NT2/D1 (cell line): Measurements from ENCODE around the gene HTT.
"Not testable (repeated sequence)": the region's sequence is repeated elsewhere in the genome, so short reads cannot be mapped to it uniquely, and the experiment has no call there.

ENCODE experiments used
- DNase-seq: peaks from one replicate; pipeline ENCODE4 v3.0.0-alpha.2; 2011; ENCODE audit warnings: low read depth, low spot score
- H3K27me3 ChIP-seq: 2 replicates; pipeline ENCODE4 v1.6.0; 2011; ENCODE audit warnings: mild to moderate bottlenecking; ENCODE audit not compliant: insufficient read length, insufficient read depth
- H3K36me3 ChIP-seq: 2 replicates; pipeline ENCODE4 v1.6.1; 2011; ENCODE audit warnings: mild to moderate bottlenecking, low read length, mixed read lengths; ENCODE audit not compliant: insufficient read depth, insufficient read length
- H3K4me1 ChIP-seq: 2 replicates; pipeline ENCODE4 v1.5.1; 2011; ENCODE audit not compliant: insufficient read depth, insufficient read length
- H3K4me3 ChIP-seq: 2 replicates; pipeline ENCODE4 v1.5.1; 2011; ENCODE audit warnings: low read depth; ENCODE audit not compliant: insufficient read length
- H3K9ac ChIP-seq: 2 replicates; pipeline ENCODE4 v1.6.0; 2011; ENCODE audit warnings: low read depth; ENCODE audit not compliant: insufficient read length
- H3K9me3 ChIP-seq: 2 replicates; pipeline ENCODE4 v1.5.1; 2011; ENCODE audit warnings: mild to moderate bottlenecking, low read length; ENCODE audit not compliant: insufficient read depth
- SUZ12 ChIP-seq: IDR thresholded peaks from 2 replicates; pipeline ENCODE4 v1.6.1; 2011; ENCODE audit not compliant: insufficient read length, insufficient read depth; ENCODE audit errors: extremely low read depth
- YY1 ChIP-seq: IDR thresholded peaks from 2 replicates; pipeline ENCODE4 v1.6.1; 2011; ENCODE audit not compliant: insufficient read length, insufficient read depth
- ZNF274 ChIP-seq: IDR thresholded peaks from 2 replicates; pipeline ENCODE4 v1.6.1; 2011; ENCODE audit warnings: mild to moderate bottlenecking, low read depth, low read length

The HTT gene

DNA sequence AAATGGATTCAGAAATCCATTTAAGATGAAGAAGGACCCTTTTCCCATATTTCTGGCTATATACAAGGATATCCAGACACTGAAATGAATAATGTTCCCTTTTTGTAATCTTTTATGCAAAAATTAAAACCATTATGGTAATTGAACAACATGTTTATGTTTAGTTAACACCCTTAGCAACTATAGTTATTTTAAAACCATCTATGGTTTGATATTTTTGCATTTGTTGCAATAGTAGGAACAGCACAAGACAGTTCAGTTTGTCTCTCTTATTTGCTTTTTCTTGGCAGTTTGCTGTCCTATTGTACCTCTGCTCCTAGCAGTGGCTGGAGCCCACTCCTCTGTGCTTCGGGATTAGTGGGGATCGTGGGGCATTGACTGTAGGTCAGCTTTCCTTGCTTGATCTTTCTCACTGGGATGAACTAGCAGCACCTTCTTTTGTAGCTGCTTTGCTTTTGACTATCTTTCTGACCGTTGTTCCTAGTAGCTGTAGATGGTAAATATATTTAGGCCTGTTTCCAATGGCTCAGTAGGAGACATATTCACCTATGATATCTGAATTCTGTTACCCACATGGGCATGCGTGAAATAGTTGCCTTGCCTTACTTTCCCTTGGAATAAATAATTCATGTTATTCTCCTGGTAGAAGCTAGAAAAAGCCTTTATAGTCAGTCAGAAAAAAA lies 12.8 kb downstream of the HTT start:
- no peak for TF ChIP-seq YY1
- no peak for TF ChIP-seq ZNF274
- no peak for TF ChIP-seq SUZ12
- Histone ChIP-seq H3K4me1 (no peaks in the 10 kb centered on the region), H3K4me3 (no peak overlapping the region), H3K9me3 (0 out of 2 replicates have a peak, but pooled peaks cover 1% of the 10 kb centered on the region), H3K27me3 (no peaks in the 10 kb centered on the region), H3K9ac (no peak overlapping the region), H3K36me3 (peaks cover 50% of the 10 kb centered on the region)
- no peak for DNase-seq

DNA sequence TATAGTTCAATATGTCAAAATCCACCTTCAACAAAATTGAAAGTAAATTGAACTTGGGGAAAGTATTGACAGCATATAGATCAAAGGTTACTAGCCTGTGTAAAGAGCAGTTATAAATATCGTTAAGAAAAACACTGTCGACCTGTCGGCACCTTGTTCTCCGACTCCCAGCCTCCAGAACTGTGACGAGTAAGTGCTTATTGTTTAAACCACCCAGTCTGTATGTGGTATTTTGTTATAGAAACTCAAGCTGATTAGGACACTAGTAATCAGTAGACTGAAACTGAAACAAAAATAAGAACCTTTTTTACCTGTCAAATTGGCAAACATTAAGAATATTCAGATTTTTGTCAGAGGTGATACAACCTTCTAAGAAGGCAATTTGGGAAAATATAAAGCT lies 17.0 kb downstream of the HTT start:
- Histone ChIP-seq H3K4me3 (no peak overlapping the region), H3K9me3 (peaks cover 23% of the 10 kb centered on the region), H3K9ac (no peak overlapping the region), H3K4me1 (no peaks in the 10 kb centered on the region), H3K36me3 (peaks cover 72% of the 10 kb centered on the region), H3K27me3 (no peaks in the 10 kb centered on the region)
- DNase-seq, result no peak
- no peak for TF ChIP-seq SUZ12
- no peak for TF ChIP-seq YY1
- no peak for TF ChIP-seq ZNF274

DNA sequence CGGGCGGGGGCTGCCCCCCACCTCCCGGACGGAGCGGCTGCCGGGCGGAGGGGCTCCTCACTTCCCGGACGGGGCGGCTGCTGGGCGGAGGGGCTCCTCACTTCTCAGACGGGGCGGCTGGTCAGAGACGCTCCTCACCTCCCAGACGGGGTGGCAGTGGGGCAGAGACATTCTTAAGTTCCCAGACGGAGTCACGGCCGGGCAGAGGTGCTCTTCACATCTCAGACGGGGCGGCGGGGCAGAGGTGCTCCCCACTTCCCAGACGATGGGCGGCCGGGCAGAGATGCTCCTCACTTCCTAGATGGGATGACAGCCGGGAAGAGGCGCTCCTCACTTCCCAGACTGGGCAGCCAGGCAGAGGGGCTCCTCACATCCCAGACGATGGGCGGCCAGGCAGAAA lies 20.2 kb downstream of the HTT start:
- peaks cover 69% of the 10 kb centered on the region for H3K36me3 ChIP-seq
- peaks cover 23% of the 10 kb centered on the region for H3K9me3 ChIP-seq
- not testable (repeated sequence) for H3K27me3 ChIP-seq, DNase-seq, H3K9ac ChIP-seq, H3K4me1 ChIP-seq, H3K4me3 ChIP-seq

DNA sequence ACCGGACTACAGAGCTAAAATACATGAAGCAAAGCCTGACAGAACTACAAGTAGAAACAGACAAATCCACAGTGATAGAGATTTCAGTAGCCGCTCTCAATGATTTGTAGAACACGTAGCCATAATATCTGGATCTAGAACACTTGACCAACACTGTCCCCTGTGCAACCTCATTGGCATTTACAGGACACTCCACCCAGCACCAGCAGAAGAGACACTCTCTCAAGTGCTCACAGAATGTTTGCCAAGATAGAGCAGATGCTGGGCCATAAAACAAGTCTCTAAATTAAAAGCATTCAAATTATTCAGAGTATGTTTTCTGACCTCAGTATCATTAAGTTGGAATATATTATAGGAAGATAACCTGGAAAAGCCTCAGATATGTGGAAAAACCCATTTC lies 21.7 kb downstream of the HTT start:
- Histone ChIP-seq H3K9ac (no peak overlapping the region), H3K4me1 (no peaks in the 10 kb centered on the region), H3K9me3 (peaks cover 23% of the 10 kb centered on the region), H3K4me3 (no peak overlapping the region), H3K36me3 (peaks cover 69% of the 10 kb centered on the region), H3K27me3 (no peaks in the 10 kb centered on the region)
- no peak for DNase-seq
- TF ChIP-seq ZNF274, result no peak
- TF ChIP-seq SUZ12, result no peak

DNA sequence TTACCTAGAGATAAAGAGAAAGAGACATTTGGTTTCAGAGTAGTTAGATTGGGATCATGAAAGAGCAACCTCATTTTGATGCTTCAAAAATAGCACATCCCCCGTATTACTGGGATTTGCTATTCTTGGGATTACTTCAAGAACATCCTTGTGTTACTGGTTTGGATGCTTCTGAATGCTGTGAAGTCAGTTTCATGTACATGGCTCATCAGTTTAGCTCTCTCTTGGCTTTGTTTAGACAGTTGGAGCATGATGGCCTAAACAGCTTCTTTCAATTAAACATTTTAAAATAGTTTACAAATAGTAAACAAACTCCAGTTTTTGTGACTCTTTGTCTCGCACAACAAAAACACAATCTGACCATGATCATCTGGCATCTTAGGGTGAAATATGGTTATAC lies 23.9 kb downstream of the HTT start:
- H3K4me1 ChIP-seq, result no peaks in the 10 kb centered on the region
- H3K4me3 ChIP-seq, result no peak overlapping the region
- peaks cover 69% of the 10 kb centered on the region for H3K36me3 ChIP-seq
- H3K9ac ChIP-seq, result no peak overlapping the region
- no peaks in the 10 kb centered on the region for H3K27me3 ChIP-seq
- peaks cover 10% of the 10 kb centered on the region for H3K9me3 ChIP-seq
- no peak for TF ChIP-seq ZNF274
- no peak for DNase-seq

DNA sequence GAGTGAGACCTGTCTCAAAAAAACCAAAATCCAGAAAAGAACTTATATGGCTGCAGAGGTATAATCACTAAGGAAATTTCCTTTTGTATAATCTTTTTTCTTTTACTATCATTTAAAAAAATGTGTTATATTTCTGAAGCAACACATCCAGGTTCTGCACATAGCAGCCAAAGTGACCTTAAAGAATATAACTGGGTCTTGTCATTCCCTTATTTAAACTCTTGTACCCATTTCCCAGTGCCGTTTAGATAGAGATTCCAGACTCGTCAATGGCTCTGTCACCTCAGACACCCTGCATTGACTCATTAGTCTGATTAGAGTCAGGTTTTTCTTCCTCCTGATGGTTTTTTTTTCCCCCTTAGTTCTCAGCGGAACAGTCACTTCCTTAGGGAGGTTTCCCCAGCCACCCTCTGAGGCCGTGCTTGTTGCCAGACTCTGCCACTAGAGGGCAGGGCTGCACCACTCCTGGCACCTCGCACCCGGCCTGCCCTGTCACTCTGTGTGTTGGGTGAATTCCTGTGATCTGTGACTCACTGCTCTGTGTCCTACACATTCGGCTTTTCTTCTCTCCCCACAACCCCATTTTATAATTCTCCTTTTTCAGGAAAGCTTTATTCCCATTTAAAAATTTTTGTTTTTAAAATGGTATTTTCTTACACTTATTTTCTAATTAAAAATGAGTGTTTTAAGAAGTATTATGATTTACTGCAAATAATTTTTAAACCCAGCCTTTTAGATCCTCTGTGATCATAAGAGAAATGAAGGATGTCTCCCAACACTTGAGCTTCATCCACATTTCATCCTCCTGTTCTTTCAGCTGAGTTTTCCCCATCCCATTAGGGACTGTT lies 32.1 kb downstream of the HTT start:
- H3K36me3 ChIP-seq, result peaks cover 78% of the 10 kb centered on the region
- TF ChIP-seq SUZ12 (no peak), ZNF274 (no peak), YY1 (no peak)

DNA sequence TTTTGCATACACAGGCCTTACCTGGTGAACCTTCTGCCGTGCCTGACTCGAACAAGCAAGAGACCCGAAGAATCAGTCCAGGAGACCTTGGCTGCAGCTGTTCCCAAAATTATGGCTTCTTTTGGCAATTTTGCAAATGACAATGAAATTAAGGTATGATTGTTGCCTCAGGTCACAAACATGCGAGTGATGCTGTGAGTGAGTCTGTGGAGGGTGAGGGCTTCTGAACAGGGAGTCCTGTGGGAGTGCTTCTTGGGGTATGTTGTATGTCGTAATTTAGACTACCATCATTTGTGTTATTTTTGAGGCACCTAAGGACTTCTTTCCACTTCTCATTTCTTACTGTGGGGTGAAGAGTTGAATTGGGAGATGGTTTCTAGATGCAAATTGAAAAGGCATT lies 32.8 kb downstream of the HTT start:
- H3K4me1 ChIP-seq, result peaks cover 6% of the 10 kb centered on the region
- no peak overlapping the region for H3K4me3 ChIP-seq
- no peak overlapping the region for H3K9ac ChIP-seq
- H3K36me3 ChIP-seq, result peaks cover 78% of the 10 kb centered on the region
- TF ChIP-seq SUZ12 (no peak), YY1 (no peak), ZNF274 (no peak)
- no peaks in the 10 kb centered on the region for H3K27me3 ChIP-seq
- DNase-seq, result no peak
- H3K9me3 ChIP-seq, result no peaks in the 10 kb centered on the region

More for the DNA sequence above, 32.1 kb downstream of the HTT start:
- H3K27me3 ChIP-seq, result no peaks in the 10 kb centered on the region
- no peak overlapping the region for H3K4me3 ChIP-seq
- H3K9me3 ChIP-seq, result no peaks in the 10 kb centered on the region
- DNase-seq, result peak; percentile 84
- H3K9ac ChIP-seq, result no peak overlapping the region
- H3K4me1 ChIP-seq, result peaks cover 6% of the 10 kb centered on the region
